ENCODE data around the gene CFAP99.

The CFAP99 gene

DNA sequence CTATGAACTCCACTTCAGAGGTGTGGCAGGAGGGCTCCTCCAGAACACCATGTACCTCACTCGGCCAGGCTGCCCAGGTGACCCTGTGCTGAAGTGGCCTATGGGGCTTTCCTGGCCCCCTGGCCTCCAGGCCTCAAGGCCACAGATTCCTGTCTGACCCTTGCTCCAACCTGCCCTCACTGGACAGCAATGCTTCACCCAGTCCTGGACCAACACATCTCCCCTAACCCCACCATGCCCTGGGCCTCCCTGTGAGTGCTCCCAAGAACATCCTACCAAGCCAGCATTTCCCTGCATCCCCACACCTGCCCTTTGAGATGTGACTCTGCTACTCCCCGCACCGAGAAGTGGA lies 10.8 kb upstream of the CFAP99 start:
- TF ChIP-seq, protein P1, sequence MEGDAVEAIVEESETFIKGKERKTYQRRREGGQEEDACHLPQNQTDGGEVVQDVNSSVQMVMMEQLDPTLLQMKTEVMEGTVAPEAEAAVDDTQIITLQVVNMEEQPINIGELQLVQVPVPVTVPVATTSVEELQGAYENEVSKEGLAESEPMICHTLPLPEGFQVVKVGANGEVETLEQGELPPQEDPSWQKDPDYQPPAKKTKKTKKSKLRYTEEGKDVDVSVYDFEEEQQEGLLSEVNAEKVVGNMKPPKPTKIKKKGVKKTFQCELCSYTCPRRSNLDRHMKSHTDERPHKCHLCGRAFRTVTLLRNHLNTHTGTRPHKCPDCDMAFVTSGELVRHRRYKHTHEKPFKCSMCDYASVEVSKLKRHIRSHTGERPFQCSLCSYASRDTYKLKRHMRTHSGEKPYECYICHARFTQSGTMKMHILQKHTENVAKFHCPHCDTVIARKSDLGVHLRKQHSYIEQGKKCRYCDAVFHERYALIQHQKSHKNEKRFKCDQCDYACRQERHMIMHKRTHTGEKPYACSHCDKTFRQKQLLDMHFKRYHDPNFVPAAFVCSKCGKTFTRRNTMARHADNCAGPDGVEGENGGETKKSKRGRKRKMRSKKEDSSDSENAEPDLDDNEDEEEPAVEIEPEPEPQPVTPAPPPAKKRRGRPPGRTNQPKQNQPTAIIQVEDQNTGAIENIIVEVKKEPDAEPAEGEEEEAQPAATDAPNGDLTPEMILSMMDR (IDR thresholded peaks at IDR 0.05; ENCODE audit: extremely low read depth, missing control alignments) = no peak
- DNase-seq (ENCODE audit: low spot score) = no peak

DNA sequence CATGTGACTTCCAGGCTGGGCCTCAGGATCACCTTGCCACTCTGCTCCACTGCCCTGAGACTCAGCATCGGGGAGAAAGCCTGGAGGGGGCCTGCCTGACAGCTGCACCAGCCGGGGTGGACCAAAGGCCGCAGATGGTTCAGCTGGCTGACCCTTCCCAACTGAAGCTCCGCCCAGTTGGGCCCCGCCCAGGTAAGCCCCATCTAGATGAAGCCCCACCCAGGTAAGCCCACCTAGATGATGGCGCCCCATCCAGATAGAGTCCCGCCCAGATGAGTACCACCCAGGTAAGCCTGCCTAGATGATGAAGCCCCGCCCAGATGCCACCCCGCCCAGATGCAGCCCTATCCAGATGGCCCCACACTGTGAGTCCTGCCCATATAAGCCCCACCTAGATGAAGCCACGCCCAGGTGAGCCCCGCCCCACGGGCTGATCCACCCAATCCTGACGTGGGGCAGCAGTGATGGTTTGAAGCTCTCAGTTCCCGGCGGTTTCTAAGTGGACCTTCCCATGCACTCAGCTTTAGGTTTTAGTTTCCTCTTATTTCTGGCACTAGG lies 10.3 kb upstream of the CFAP99 start:
- DNase-seq (ENCODE audit: low spot score) = no peak
- TF ChIP-seq, protein P1 (IDR thresholded peaks at IDR 0.05; ENCODE audit: extremely low read depth, missing control alignments) = no peak

DNA sequence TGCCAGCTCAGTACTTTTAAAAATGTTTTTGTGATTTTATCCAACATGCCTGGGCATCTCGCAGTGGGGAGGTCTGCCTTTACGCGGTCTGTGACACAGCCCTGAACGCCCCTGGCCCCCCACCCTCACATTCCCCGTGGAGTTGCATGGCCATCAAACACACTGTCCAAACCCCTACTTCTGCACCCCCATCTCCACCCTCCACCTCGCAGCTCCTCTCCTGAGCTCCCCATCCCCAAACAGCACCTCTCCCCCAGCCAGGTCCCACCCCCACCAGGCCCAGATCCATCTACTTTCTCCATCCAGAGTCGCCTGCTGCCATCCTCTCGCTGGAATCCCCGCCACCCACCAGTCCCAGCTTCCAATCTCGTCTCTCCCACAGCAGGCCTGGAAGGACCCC lies 9.8 kb upstream of the CFAP99 start:
- no peak for DNase-seq (ENCODE audit: low spot score)
- TF ChIP-seq, protein P1 (IDR thresholded peaks at IDR 0.05; ENCODE audit: extremely low read depth, missing control alignments) = no peak

DNA sequence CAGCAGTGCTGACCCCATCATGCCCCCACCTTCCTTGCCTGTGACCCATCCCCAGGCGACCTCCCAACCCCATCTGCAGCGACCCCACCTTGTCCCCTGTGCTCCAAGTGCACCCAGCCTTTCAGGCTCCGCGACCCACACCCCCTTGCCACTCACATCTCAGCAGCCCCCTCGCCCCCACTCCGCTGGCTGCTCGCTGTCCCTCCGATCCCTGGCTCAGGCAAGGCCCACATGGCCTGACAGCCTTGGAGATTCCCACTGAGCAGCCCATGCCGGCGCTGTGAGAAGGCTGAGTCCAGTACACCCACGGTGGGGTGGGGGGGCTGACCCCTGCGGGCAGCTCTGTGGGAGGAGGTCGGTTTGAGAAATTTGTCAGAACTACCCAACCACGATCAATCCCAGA lies 9.4 kb upstream of the CFAP99 start:
- TF ChIP-seq, protein P1 (IDR thresholded peaks at IDR 0.05; ENCODE audit: extremely low read depth, missing control alignments) = no peak
- no peak for DNase-seq (ENCODE audit: low spot score)

DNA sequence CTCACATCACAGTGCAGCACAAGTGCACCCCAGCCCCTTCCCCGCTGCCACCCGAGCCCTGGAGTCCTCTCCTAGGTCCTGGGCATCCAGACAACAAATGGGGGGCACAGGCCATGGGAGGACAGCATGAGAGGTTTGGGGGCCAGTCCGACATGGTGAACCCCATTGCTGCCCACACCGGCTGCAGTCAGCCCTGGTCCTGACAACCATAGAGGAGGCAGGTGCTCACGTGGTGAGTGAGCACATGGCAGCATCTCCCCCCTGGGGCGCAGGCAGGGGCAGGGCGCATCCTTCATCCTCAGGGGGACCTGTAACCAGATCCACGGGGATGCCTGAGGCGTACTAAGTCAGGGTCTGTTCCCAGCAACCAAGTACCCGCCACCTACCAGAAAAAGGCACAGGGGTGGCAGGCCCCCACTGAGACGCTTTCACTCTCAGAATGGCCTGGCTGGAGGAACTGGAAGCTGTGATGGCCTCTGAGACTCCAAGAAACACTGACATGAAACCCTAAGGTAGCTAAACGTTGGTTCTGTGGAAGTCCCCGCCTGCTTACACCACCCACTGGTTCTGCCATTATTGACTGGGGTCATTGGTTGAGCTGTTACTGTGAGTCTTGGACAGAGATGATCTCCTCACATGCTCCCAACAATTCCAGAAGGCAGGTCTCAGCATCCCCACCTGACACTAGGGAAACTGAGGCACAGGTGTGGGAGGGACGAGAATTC lies 6.8 kb upstream of the CFAP99 start:
- peak; percentile 72 for DNase-seq (ENCODE audit: low spot score)
- TF ChIP-seq, protein P1 (IDR thresholded peaks at IDR 0.05; ENCODE audit: extremely low read depth, missing control alignments) = no peak

DNA sequence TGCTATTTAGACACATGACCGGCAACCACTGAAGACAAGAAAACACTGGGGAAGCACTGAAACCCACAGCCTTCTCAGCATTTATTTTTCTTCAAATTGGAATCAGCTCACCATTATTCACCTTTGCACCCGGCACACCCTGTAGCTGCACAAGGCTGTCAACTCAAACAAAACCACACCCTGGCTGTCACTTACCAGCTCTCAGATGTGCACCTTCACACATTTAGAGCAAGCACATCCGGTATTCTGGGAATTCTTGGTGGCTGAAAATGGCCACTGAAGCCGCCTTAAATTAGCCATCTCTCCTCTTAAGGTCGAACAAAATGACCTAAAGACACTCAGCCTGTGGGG lies 6.2 kb upstream of the CFAP99 start:
- DNase-seq (ENCODE audit: low spot score) = peak; percentile 47
- TF ChIP-seq, protein P1 (IDR thresholded peaks at IDR 0.05; ENCODE audit: extremely low read depth, missing control alignments) = no peak

DNA sequence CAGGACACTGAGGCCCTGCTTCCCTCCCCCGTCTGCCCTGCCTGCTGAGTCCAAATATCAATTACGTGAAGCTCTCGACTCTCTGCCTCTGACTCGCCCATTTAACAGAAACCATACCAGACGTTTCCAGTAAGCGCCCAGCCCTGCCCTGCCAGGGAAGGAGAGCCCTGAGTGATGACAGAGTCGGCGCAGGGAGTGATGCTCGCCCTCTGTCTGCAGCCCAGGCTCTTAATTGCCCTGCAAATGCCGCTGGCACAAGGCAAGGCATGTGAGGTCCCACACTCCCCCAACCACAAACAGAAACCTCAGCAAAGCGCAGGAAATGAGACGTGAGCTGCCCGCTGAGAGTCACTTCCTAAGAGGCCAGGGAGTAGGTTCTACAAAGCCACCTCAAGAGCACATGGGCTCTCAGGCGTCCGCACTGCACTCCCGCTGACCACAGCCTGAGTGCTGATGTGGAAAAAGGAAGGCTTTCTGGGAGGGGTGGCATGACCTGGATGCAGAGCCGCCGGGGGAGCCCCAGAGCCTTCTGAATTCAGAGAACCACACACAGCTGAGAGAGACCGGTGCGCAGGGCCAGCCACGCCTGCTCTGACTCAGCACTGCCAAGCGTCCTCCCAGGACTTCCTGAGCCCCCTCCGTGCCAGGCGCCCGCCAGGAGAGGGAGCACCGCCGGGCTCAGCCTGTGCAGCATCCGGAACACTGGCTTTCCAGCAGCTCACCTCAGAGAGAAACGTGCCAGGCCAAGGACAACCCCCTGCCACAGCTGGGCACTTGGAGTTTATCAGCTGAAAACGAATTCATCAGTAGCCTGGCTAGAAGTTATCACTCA lies 5.7 kb upstream of the CFAP99 start:
- TF ChIP-seq, protein P1 (IDR thresholded peaks at IDR 0.05; ENCODE audit: extremely low read depth, missing control alignments) = peak; percentile 29
- DNase-seq (ENCODE audit: low spot score) = peak; percentile 71

Data from GM20000 (cell line).